Right renal cortex interstitium (tissue), 3 donors: ENCODE measurements around the gene FAM89B. TPM values are rescaled to one million over a fixed set of nuclear protein-coding genes. Genes with fewer than 3 reads are reported as not detected.

ENCODE experiments used
- polyA plus RNA-seq, 3 donors: library from polyadenylated mRNA; unstranded; fragments of 120-200 nt; gene quantifications; one replicate each; pipeline ENCODE4 v1.2.1, GENCODE V29; 2013; ENCODE audit not compliant: insufficient read length in 3 of 3

Gene FAM89B
- polyA plus RNA-seq, 3 donors = 15.8 to 22.8 (median 21.7) TPM

Other genes starting within 250 kb of the FAM89B start
- 10 to 100 TPM; 76.7 to 88.5 (median 81.3) TPM for gene DPF2, start 238.7 kb upstream of the FAM89B start, polyA plus RNA-seq
- gene TIGD3, start 217.8 kb upstream of the FAM89B start, polyA plus RNA-seq = under 1 TPM; 0.62 to 0.69 (median 0.64) TPM
- 1 to 10 TPM; 5.0 to 6.0 (median 5.2) TPM for gene SLC25A45, start 189.9 kb upstream of the FAM89B start, polyA plus RNA-seq
- gene FRMD8, start 185.9 kb upstream of the FAM89B start, polyA plus RNA-seq = 10 to 100 TPM; 15.5 to 17.8 (median 15.6) TPM
- 100 to 1,000 TPM in 2 of 3 donors, 10 to 100 TPM in 1; 98.2 to 228 (median 107) TPM for gene NEAT1, start 149.7 kb upstream of the FAM89B start, polyA plus RNA-seq
- gene MALAT1, start 73.5 kb upstream of the FAM89B start, polyA plus RNA-seq = 1,000 to 10,000 TPM in 1 of 3 donors, 100 to 1,000 TPM in 2; 444 to 1,042 (median 635) TPM
- 10 to 100 TPM; 60.9 to 68.7 (median 65.3) TPM for gene SCYL1, start 47.5 kb upstream of the FAM89B start, polyA plus RNA-seq
- gene LTBP3, start 14.2 kb upstream of the FAM89B start, polyA plus RNA-seq = 100 to 1,000 TPM in 1 of 3 donors, 10 to 100 TPM in 2; 88.3 to 101 (median 89.4) TPM
- gene ZNRD2, start 2.1 kb upstream of the FAM89B start, polyA plus RNA-seq = 10 to 100 TPM; 42.9 to 49.8 (median 43.2) TPM
- gene EHBP1L1, start 3.5 kb downstream of the FAM89B start, polyA plus RNA-seq = 10 to 100 TPM in 2 of 3 donors, 1 to 10 TPM in 1; 9.4 to 12.3 (median 11.0) TPM
- gene KCNK7, start 23.3 kb downstream of the FAM89B start, polyA plus RNA-seq = under 1 TPM in 1 of 3 donors, not detected in 2; 0.21 TPM
- gene MAP3K11, start 41.7 kb downstream of the FAM89B start, polyA plus RNA-seq = 10 to 100 TPM; 29.4 to 37.2 (median 31.0) TPM
- gene PCNX3, start 43.2 kb downstream of the FAM89B start, polyA plus RNA-seq = 10 to 100 TPM; 22.2 to 25.1 (median 23.1) TPM
- 10 to 100 TPM; 22.5 to 30.5 (median 24.7) TPM for gene SIPA1, start 65.6 kb downstream of the FAM89B start, polyA plus RNA-seq
- gene RELA, start 90.4 kb downstream of the FAM89B start, polyA plus RNA-seq = 10 to 100 TPM; 42.6 to 47.1 (median 44.2) TPM
- 10 to 100 TPM; 64.9 to 72.9 (median 69.0) TPM for gene KAT5, start 139.7 kb downstream of the FAM89B start, polyA plus RNA-seq
- gene RNASEH2C, start 148.3 kb downstream of the FAM89B start, polyA plus RNA-seq = 10 to 100 TPM; 28.3 to 39.1 (median 35.1) TPM
- gene AP5B1, start 208.4 kb downstream of the FAM89B start, polyA plus RNA-seq = 1 to 10 TPM; 5.3 to 6.3 (median 5.5) TPM
- gene OVOL1, start 214.5 kb downstream of the FAM89B start, polyA plus RNA-seq = 10 to 100 TPM in 2 of 3 donors, 1 to 10 TPM in 1; 9.3 to 12.8 (median 12.6) TPM